CD14-positive monocyte (primary cell): ENCODE measurements around the gene SLC36A3. TPM values are rescaled to one million over a fixed set of nuclear protein-coding genes. Genes with fewer than 3 reads are reported as not detected.

Experiments used
- DNase-seq, 3 donors: peaks; one replicate each; pipeline ENCODE4 v3.0.0-alpha.2; 2011 to 2022
- H2AFZ ChIP-seq: 2 replicates; pipeline ENCODE4 v1.6.0; 2012; ENCODE audit warnings: mild to moderate bottlenecking, low read depth, low read length, inconsistent platforms; ENCODE audit not compliant: insufficient read depth, poor library complexity, severe bottlenecking
- H3K27ac ChIP-seq, 2 donors: 1 replicate in 1 of 2; 2 replicates in 1 of 2; pipeline ENCODE4 v1.5.1; 2012 to 2013; ENCODE audit warnings: low read length in 2 of 2, control low read depth in 1 of 2, inconsistent platforms in 1 of 2, low read depth in 1 of 2, mild to moderate bottlenecking in 1 of 2
- H3K27me3 ChIP-seq, 2 donors: one replicate each; pipeline versions ENCODE4 v1.6.0 to v1.6.1; 2011 to 2013; ENCODE audit warnings: low read length in 2 of 2; ENCODE audit not compliant: control insufficient read depth in 2 of 2, insufficient read depth in 2 of 2
- H3K36me3 ChIP-seq, 2 donors: replicated peaks in 1 of 2; 1 replicate in 1 of 2; 2 replicates in 1 of 2; pipeline versions ENCODE4 v1.5.1 to v1.6.1; 2012 to 2013; ENCODE audit warnings: low read length in 2 of 2, control low read depth in 1 of 2, inconsistent platforms in 1 of 2, mild to moderate bottlenecking in 1 of 2; ENCODE audit not compliant: insufficient read depth in 2 of 2, control insufficient read depth in 1 of 2
- H3K4me1 ChIP-seq, 2 donors: 1 replicate in 1 of 2; 2 replicates in 1 of 2; pipeline versions ENCODE4 v1.5.1 to v1.6.1; 2012 to 2013; ENCODE audit warnings: low read length in 2 of 2, control low read depth in 1 of 2, inconsistent platforms in 1 of 2, mild to moderate bottlenecking in 1 of 2, moderate library complexity in 1 of 2; ENCODE audit not compliant: insufficient read depth in 2 of 2, control insufficient read depth in 1 of 2
- H3K4me2 ChIP-seq: replicated peaks from 2 replicates; pipeline ENCODE3; 2012; ENCODE audit warnings: low read length, moderate library complexity, mild to moderate bottlenecking; ENCODE audit not compliant: poor library complexity, severe bottlenecking; ENCODE audit errors: extremely low read depth
- H3K4me3 ChIP-seq, 3 experiments: fragments of 200-600 bp in 1 of 3; sonication (generic) in 1 of 3; replicated peaks in 1 of 3; 1 replicate in 2 of 3; 2 replicates in 1 of 3; pipeline ENCODE4 v1.5.1; 2011 to 2013; ENCODE audit warnings: low read length in 3 of 3, mild to moderate bottlenecking in 3 of 3, control low read depth in 2 of 3, low read depth in 2 of 3, inconsistent platforms in 1 of 3, moderate library complexity in 1 of 3
- H3K79me2 ChIP-seq: 2 replicates; pipeline ENCODE4 v1.6.0; 2012; ENCODE audit warnings: mild to moderate bottlenecking, control low read depth, inconsistent platforms, low read length, moderate library complexity; ENCODE audit not compliant: insufficient read depth
- H3K9ac ChIP-seq: 2 replicates; pipeline ENCODE4 v1.6.0; 2017; ENCODE audit warnings: low read length, mild to moderate bottlenecking; ENCODE audit not compliant: insufficient read depth, poor library complexity, severe bottlenecking
- H3K9me3 ChIP-seq, 2 donors: replicated peaks in 1 of 2; 1 replicate in 1 of 2; 2 replicates in 1 of 2; pipeline versions ENCODE4 v1.5.1 to v1.6.1; 2012 to 2013; ENCODE audit warnings: low read length in 2 of 2, control low read depth in 1 of 2; ENCODE audit not compliant: control insufficient read depth in 1 of 2, insufficient read depth in 1 of 2
- H4K20me1 ChIP-seq: 2 replicates; pipeline ENCODE4 v1.6.0; 2012; ENCODE audit warnings: mild to moderate bottlenecking, low read length, control low read depth, moderate library complexity; ENCODE audit not compliant: insufficient read depth
- H3K27ac Mint-ChIP-seq, 7 donors: one replicate each; pipeline ENCODE4 v1.8.0; 2020; ENCODE audit warnings: mild to moderate bottlenecking in 7 of 7, mixed read lengths in 7 of 7, moderate library complexity in 6 of 7, inconsistent platforms in 2 of 7
- H3K27me3 Mint-ChIP-seq, 3 donors: one replicate each; pipeline ENCODE4 v1.8.0; 2021 to 2022; ENCODE audit warnings: low read depth in 3 of 3, mild to moderate bottlenecking in 3 of 3, mixed read lengths in 3 of 3, moderate library complexity in 3 of 3, inconsistent platforms in 1 of 3
- H3K36me3 Mint-ChIP-seq, 2 donors: one replicate each; pipeline ENCODE4 v1.8.0; 2020; ENCODE audit warnings: mixed read lengths in 2 of 2, inconsistent platforms in 1 of 2, mild to moderate bottlenecking in 1 of 2
- H3K4me1 Mint-ChIP-seq: one replicate; pipeline ENCODE4 v1.8.0; 2020; ENCODE audit warnings: mild to moderate bottlenecking, mixed read lengths
- H3K4me3 Mint-ChIP-seq, 2 donors: one replicate each; pipeline ENCODE4 v1.8.0; 2020; ENCODE audit warnings: mild to moderate bottlenecking in 2 of 2, mixed read lengths in 2 of 2, moderate library complexity in 1 of 2
- H3K9me3 Mint-ChIP-seq, 7 donors: one replicate each; pipeline ENCODE4 v1.8.0; 2020 to 2022; ENCODE audit warnings: mixed read lengths in 7 of 7, mild to moderate bottlenecking in 6 of 7, moderate library complexity in 6 of 7, inconsistent platforms in 2 of 7
- WGBS: methylation state at CpG from one replicate; pipeline ENCODE4 v1.1.5; 2013; ENCODE audit warnings: missing lambda C conversion rate; ENCODE audit not compliant: insufficient coverage; 5-methylcytosine and 5-hydroxymethylcytosine counted together
- intact Hi-C, 2 donors: fragments of 100-400 bp; cut with micrococcal nuclease; formaldehyde crosslinking; loops; one replicate each; pipeline versions ENCODE4 v1.15.0 to v1.15.1; 2023
- polyA plus RNA-seq, 3 donors: library from polyadenylated mRNA; depleted of rRNA in 1 of 3; unstranded in 2 of 3; stranded (reverse) in 1 of 3; fragments of 300-500 nt in 2 of 3; fragments of >200 nt in 1 of 3; fragmentation: Illumina TruSeq in 2 of 3; gene quantifications; 1 replicate in 2 of 3; 2 replicates in 1 of 3; pipeline ENCODE4 v1.2.3, GENCODE V29; 2012 to 2021
- TF ChIP-seq, protein P1 (sequence below): fragments of 200-600 bp; IDR thresholded peaks from one replicate; pipeline ENCODE4 v1.8.0; 2022; ENCODE audit warnings: antibody characterized with exemption, mild to moderate bottlenecking

Gene SLC36A3
- polyA plus RNA-seq, 3 donors: not detected

DNA sequence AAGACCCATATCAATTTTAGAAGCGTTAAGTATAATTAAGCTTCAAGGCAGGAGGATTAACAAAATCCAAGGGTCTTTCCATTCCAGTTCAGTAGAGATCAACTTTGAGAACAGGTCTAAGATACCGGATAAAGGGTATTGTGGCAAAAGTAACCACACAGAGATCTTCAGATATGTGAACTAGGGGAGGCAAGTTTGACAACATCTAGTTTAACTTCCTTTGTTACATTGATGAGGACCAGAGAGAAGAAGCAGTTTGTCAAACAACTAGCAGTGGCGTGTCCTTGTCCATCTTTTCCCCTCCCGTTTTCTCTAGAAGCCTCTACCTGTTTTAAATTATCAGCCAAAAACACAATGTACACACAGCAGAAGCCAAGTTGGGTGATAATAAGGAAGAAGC lies 35.2 kb upstream of the SLC36A3 start:
- H3K4me3 Mint-ChIP-seq: no peak overlapping the region
- Histone ChIP-seq H3K27me3 (peaks cover 16 to 17% of the 10 kb centered on the region in 2 donors), H3K9me3 (peaks cover 0 to under 1% of the 10 kb centered on the region in 2 donors), H3K79me2 (no peaks in the 10 kb centered on the region), H3K9ac (no peak overlapping the region), H4K20me1 (no peaks in the 10 kb centered on the region), H2AFZ (no peak overlapping the region), H3K4me1 (no peaks in the 10 kb centered on the region), H3K27ac (no peak overlapping the region), H3K4me2 (no peak overlapping the region), H3K4me3 (no peak overlapping the region), H3K36me3 (no peaks in the 10 kb centered on the region)
- no peak for DNase-seq
- H3K4me1 Mint-ChIP-seq: no peaks in the 10 kb centered on the region
- 100% methylated on average over 1 of the region's 4 CpGs for WGBS
- no peak overlapping the region for H3K27ac Mint-ChIP-seq
- peaks cover 25 to 30% (median 26%) of the 10 kb centered on the region in 3 donors for H3K27me3 Mint-ChIP-seq
- H3K36me3 Mint-ChIP-seq: no peaks in the 10 kb centered on the region
- H3K9me3 Mint-ChIP-seq: peaks cover 0 to 7% (median 1%) of the 10 kb centered on the region in 7 donors
- TF ChIP-seq, protein P1, sequence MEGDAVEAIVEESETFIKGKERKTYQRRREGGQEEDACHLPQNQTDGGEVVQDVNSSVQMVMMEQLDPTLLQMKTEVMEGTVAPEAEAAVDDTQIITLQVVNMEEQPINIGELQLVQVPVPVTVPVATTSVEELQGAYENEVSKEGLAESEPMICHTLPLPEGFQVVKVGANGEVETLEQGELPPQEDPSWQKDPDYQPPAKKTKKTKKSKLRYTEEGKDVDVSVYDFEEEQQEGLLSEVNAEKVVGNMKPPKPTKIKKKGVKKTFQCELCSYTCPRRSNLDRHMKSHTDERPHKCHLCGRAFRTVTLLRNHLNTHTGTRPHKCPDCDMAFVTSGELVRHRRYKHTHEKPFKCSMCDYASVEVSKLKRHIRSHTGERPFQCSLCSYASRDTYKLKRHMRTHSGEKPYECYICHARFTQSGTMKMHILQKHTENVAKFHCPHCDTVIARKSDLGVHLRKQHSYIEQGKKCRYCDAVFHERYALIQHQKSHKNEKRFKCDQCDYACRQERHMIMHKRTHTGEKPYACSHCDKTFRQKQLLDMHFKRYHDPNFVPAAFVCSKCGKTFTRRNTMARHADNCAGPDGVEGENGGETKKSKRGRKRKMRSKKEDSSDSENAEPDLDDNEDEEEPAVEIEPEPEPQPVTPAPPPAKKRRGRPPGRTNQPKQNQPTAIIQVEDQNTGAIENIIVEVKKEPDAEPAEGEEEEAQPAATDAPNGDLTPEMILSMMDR: no peak
- intact Hi-C loops: no loop called here

DNA sequence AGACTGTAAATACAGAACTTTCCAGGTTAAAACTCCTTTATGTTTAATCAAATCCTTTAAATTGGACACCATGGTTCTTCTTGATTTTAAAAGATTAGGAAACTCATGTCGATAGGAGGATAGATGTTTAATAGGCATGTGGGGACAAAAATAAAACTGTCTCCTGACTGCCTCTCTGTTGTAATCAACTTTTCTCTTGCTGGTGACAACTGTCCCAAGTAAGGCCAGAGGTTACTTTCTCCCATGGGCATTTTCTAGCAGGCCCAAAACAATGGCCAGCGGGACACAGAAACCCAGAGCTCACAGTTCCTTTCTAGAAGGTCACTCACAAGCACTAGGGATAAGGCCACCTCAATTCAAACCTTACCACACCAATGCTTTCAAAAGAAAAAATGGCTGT lies 29.3 kb upstream of the SLC36A3 start:
- H2AFZ ChIP-seq: no peak overlapping the region
- no peaks in the 10 kb centered on the region for H4K20me1 ChIP-seq
- H3K36me3 Mint-ChIP-seq: no peaks in the 10 kb centered on the region
- no peaks in the 10 kb centered on the region for H3K9me3 Mint-ChIP-seq
- no peaks in the 10 kb centered on the region for H3K79me2 ChIP-seq
- H3K36me3 ChIP-seq: no peaks in the 10 kb centered on the region
- no peak overlapping the region for H3K27ac Mint-ChIP-seq
- peaks cover 12% of the 10 kb centered on the region for H3K4me1 Mint-ChIP-seq
- H3K9ac ChIP-seq: no peak overlapping the region
- H3K4me3 ChIP-seq: no peak overlapping the region
- H3K27ac ChIP-seq: no peak overlapping the region
- 100% methylated on average over 1 of the region's 2 CpGs for WGBS
- peaks cover 13 to 14% of the 10 kb centered on the region in 2 donors for H3K4me1 ChIP-seq
- no peak for DNase-seq
- intact Hi-C loops: no loop called here
- no peak overlapping the region for H3K4me3 Mint-ChIP-seq
- TF ChIP-seq, protein P1: no peak
- no peak overlapping the region for H3K4me2 ChIP-seq
- H3K27me3 Mint-ChIP-seq: peaks cover 2 to 9% (median 2%) of the 10 kb centered on the region in 3 donors
- H3K27me3 ChIP-seq: no peaks in the 10 kb centered on the region
- H3K9me3 ChIP-seq: no peaks in the 10 kb centered on the region
